ENCODE measurements around the gene PRPF8. TPM values are rescaled to one million over a fixed set of nuclear protein-coding genes. Genes with fewer than 3 reads are reported as not detected.
A peak's percentile ranks its signal among the peaks of the same experiment; 100 is the strongest.

The PRPF8 gene
- total and polyA plus RNA-seq, 2 donors (not counting 1 experiment from before 2014, with no cell fraction given): 177 to 423 TPM

DNA sequence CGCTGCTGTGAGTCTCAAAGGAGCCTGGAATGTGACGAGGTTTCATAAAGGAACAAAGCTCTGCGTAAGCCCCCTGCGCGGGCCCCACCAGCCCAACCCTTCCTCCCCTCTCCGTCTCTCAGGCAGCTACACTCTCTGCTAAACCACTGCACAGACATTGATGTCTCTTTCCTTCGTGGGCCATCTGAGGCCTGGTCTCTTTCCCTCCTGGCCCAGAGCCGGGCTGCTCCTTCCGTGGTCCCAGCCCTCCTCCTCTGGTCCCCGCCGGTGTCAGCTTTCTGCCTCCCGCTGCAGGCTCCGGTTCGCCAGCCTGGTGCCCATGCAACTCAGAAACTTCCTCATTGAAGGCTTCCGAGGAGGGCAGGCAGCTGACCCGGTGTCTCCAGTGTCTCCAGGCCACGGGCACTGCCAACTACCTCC lies 46.5 kb downstream of the PRPF8 start:
- no peaks in the 10 kb centered on the region for H3K79me2 ChIP-seq (ENCODE audit: control insufficient read depth, insufficient read depth, low read length)
- no peaks in the 10 kb centered on the region for H3K36me3 ChIP-seq (replicated peaks in 1 of 2; ENCODE audit: control extremely low read depth in 1 of 2, control insufficient read depth in 1 of 2, extremely low read depth in 1 of 2, insufficient read depth in 2 of 2, low read length in 1 of 2)
- intact Hi-C loops (cut with micrococcal nuclease): no loop called here
- H3K9me3 ChIP-seq (ENCODE audit: control extremely low read depth in 1 of 3, control insufficient read depth in 2 of 3, insufficient read depth in 1 of 3, low read length in 2 of 3): peaks cover 0 to 5% (median 0%) of the 10 kb centered on the region in 3 donors
- CTCF ChIA-PET: no interaction called here
- no peak overlapping the region for H3K9ac ChIP-seq (ENCODE audit: low read length)
- no peak overlapping the region for H3K27ac ChIP-seq (ENCODE audit: low read length in 2 of 2)
- DNase-seq (no peak), ATAC-seq (ENCODE audit: low read depth) (no peak)
- H3K4me2 ChIP-seq (replicated peaks; ENCODE audit: low read depth, low read length, poor library complexity, severe bottlenecking): no peak overlapping the region
- Mint-ChIP-seq H3K4me1 (peaks cover 1% of the 10 kb centered on the region), H3K27me3 (no peaks in the 10 kb centered on the region), H3K27ac (no peak overlapping the region), H3K4me3 (no peak overlapping the region), H3K9me3 (ENCODE audit: insufficient read depth) (no peaks in the 10 kb centered on the region)
- H3K27me3 ChIP-seq (replicated peaks in 1 of 4; ENCODE audit: control extremely low read depth in 1 of 4, control insufficient read depth in 3 of 4, insufficient read depth in 4 of 4, low read length in 3 of 4): no peaks in the 10 kb centered on the region
- H4K20me1 ChIP-seq (ENCODE audit: control insufficient read depth, insufficient read depth, low read length, poor library complexity, severe bottlenecking): no peaks in the 10 kb centered on the region
- H2AFZ ChIP-seq (ENCODE audit: insufficient read depth, low read depth, low read length, poor library complexity, severe bottlenecking): no peak overlapping the region
- no peak overlapping the region for H3K4me3 ChIP-seq (ENCODE audit: control extremely low read depth in 1 of 5, extremely low read depth in 1 of 5, insufficient read depth in 1 of 5, low read depth in 2 of 5, low read length in 4 of 5)
- POLR2A ChIA-PET: interaction anchor here (3.7 kb wide), 1 partner anchor 9 kb away, joined by 14 read pairs; the partner anchor contains the start of gene SLC43A2
- 83% methylated on average over 17 of the region's 17 CpGs for WGBS (ENCODE audit: insufficient coverage)
- H3K4me1 ChIP-seq (ENCODE audit: control insufficient read depth in 2 of 2, insufficient read depth in 2 of 2, low read length in 2 of 2): no peaks in the 10 kb centered on the region
- TF ChIP-seq, protein P1, sequence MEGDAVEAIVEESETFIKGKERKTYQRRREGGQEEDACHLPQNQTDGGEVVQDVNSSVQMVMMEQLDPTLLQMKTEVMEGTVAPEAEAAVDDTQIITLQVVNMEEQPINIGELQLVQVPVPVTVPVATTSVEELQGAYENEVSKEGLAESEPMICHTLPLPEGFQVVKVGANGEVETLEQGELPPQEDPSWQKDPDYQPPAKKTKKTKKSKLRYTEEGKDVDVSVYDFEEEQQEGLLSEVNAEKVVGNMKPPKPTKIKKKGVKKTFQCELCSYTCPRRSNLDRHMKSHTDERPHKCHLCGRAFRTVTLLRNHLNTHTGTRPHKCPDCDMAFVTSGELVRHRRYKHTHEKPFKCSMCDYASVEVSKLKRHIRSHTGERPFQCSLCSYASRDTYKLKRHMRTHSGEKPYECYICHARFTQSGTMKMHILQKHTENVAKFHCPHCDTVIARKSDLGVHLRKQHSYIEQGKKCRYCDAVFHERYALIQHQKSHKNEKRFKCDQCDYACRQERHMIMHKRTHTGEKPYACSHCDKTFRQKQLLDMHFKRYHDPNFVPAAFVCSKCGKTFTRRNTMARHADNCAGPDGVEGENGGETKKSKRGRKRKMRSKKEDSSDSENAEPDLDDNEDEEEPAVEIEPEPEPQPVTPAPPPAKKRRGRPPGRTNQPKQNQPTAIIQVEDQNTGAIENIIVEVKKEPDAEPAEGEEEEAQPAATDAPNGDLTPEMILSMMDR (IDR thresholded peaks at IDR 0.05): no peak

DNA sequence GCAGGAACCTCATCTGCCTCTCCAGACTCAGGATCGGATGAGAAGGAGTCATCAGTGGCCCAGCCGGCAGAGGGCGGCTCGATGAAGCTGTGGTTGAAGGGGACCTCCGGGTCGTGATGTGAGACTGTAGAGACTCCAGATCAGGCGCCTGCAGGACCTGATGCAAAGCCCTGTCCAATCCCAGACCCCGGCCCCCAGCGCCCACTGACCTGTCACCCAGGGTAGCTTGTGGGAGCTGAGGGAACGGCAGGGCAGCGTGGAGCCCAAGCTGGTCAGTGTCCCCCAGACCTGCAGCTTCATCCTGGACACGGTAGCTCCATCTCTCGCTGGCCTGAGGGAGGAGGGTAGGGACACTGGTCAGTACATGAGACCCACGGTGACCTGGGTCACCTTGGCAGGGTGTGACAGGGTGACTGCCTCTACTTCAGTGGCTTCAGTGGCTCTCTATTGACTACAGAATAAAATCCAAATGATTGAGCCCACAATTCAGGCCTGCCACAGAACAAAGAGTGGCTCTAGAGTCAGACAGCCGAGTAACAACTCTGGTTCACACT lies 47.9 kb downstream of the PRPF8 start:
- Mint-ChIP-seq H3K9me3 (ENCODE audit: insufficient read depth) (no peaks in the 10 kb centered on the region), H3K27me3 (no peaks in the 10 kb centered on the region), H3K4me1 (peaks cover 1% of the 10 kb centered on the region), H3K27ac (peak overlapping the region; percentile 70), H3K4me3 (no peak overlapping the region)
- no peak overlapping the region for H3K4me3 ChIP-seq (ENCODE audit: control extremely low read depth in 1 of 5, extremely low read depth in 1 of 5, insufficient read depth in 1 of 5, low read depth in 2 of 5, low read length in 4 of 5)
- H3K27me3 ChIP-seq (replicated peaks in 1 of 4; ENCODE audit: control extremely low read depth in 1 of 4, control insufficient read depth in 3 of 4, insufficient read depth in 4 of 4, low read length in 3 of 4): no peaks in the 10 kb centered on the region
- ChIA-PET CTCF (interaction anchor here (1.0 to 1.1 kb wide), 3 partner anchors 11 to 63 kb away, joined by 3 to 5 read pairs (median 4); partner anchors contain the start of gene RILP), POLR2A (interaction anchor here (1.4 kb wide), 1 partner anchor 63 kb away, joined by 3 read pairs; no protein-coding TSS in a partner anchor)
- peaks cover under 1% of the 10 kb centered on the region in 2 donors for H3K4me1 ChIP-seq (ENCODE audit: control insufficient read depth in 2 of 2, insufficient read depth in 2 of 2, low read length in 2 of 2)
- no peaks in the 10 kb centered on the region for H3K79me2 ChIP-seq (ENCODE audit: control insufficient read depth, insufficient read depth, low read length)
- ATAC-seq (ENCODE audit: low read depth) (no peak), DNase-seq (no peak)
- H3K4me2 ChIP-seq (replicated peaks; ENCODE audit: low read depth, low read length, poor library complexity, severe bottlenecking): no peak overlapping the region
- no peaks in the 10 kb centered on the region for H3K36me3 ChIP-seq (replicated peaks in 1 of 2; ENCODE audit: control extremely low read depth in 1 of 2, control insufficient read depth in 1 of 2, extremely low read depth in 1 of 2, insufficient read depth in 2 of 2, low read length in 1 of 2)
- WGBS (ENCODE audit: insufficient coverage): 92% methylated on average over 14 of the region's 15 CpGs
- H3K27ac ChIP-seq (ENCODE audit: low read length in 2 of 2): no peak overlapping the region
- TF ChIP-seq, protein P1 (IDR thresholded peaks at IDR 0.05): no peak
- no peak for TF ChIP-seq EZH2 (IDR thresholded peaks at IDR 0.05; ENCODE audit: borderline replicate concordance, insufficient read depth, low read depth, low read length, poor library complexity, severe bottlenecking)
- no peak overlapping the region for H2AFZ ChIP-seq (ENCODE audit: insufficient read depth, low read depth, low read length, poor library complexity, severe bottlenecking)
- no peak overlapping the region for H3K9ac ChIP-seq (ENCODE audit: low read length)
- no peaks in the 10 kb centered on the region for H4K20me1 ChIP-seq (ENCODE audit: control insufficient read depth, insufficient read depth, low read length, poor library complexity, severe bottlenecking)
- intact Hi-C loops (cut with micrococcal nuclease): no loop called here
- no peaks in the 10 kb centered on the region for H3K9me3 ChIP-seq (ENCODE audit: control extremely low read depth in 1 of 3, control insufficient read depth in 2 of 3, insufficient read depth in 1 of 3, low read length in 2 of 3)

Data from B cell (primary cell).